Right cardiac atrium (tissue), 5 donors: Measurements from ENCODE around the gene PLTP. TPM values are rescaled to one million over a fixed set of nuclear protein-coding genes. Genes with fewer than 3 reads are reported as not detected.
A peak's percentile ranks its signal among the peaks of the same experiment; 100 is the strongest.

Experiments
- ATAC-seq, 2 donors: fragments of 200-7000 bp; cut with Tn5 transposase; one replicate each; pipeline versions ENCODE4 v1.8.0 to v1.9.1; 2020; ENCODE audit warnings: moderate library complexity in 2 of 2, mild to moderate bottlenecking in 1 of 2
- DNase-seq, 3 donors: peaks; one replicate each; pipeline ENCODE4 v3.0.0-alpha.2; 2020
- H3K27ac ChIP-seq: one replicate; pipeline ENCODE4 v1.5.1; 2013; ENCODE audit warnings: mild to moderate bottlenecking, low read length, control low read depth, moderate library complexity
- H3K27me3 ChIP-seq: one replicate; pipeline ENCODE4 v1.6.1; 2013; ENCODE audit not compliant: control insufficient read depth, insufficient read depth
- H3K4me1 ChIP-seq: one replicate; pipeline ENCODE4 v1.6.1; 2013; ENCODE audit warnings: low read length; ENCODE audit not compliant: control insufficient read depth, insufficient read depth
- H3K4me3 ChIP-seq: one replicate; pipeline ENCODE4 v1.5.1; 2013; ENCODE audit warnings: low read length, control low read depth
- H3K9me3 ChIP-seq: one replicate; pipeline ENCODE4 v1.6.1; 2013; ENCODE audit warnings: low read length; ENCODE audit not compliant: control insufficient read depth
- WGBS: extraction: QIAGEN DNeasy Blood & Tissue Kit; methylation state at CpG from one replicate; pipeline ENCODE4 v1.1.7; 2013; 5-methylcytosine and 5-hydroxymethylcytosine counted together
- intact Hi-C, 4 donors: fragments of 100-400 bp; cut with DNase I; formaldehyde crosslinking; loops; one replicate each; pipeline versions ENCODE4 v1.11.0 to v1.14.0; 2022 to 2023
- polyA plus RNA-seq: library from polyadenylated mRNA; stranded (reverse); fragments of 200-250 nt; gene quantifications from one replicate; pipeline ENCODE4 v1.2.3, GENCODE V29; 2013
- total RNA-seq, 4 donors: library from RNA; stranded (reverse); fragmentation: NEBNext Ultra II Directional; extraction: Animal tissue kit (Norgen Biotek cat#: 25700); gene quantifications; one replicate each; pipeline ENCODE4 v1.2.1, GENCODE V29; 2021
- donor health status: healthy with polysubstance abuse.
- donor health status: DM: no; HTN: yes; CAD: no.
- donor health status: DM: no; HTN: no; CAD: no.
- donor health status: DM: no; HTN: yes; CAD: no; lungs with severe emphysema.
- donor health status: DM: yes; HTN: yes; CAD: no.

Gene PLTP
- total and polyA plus RNA-seq, 5 donors: 34.3 to 117 (median 67.2) TPM

DNA sequence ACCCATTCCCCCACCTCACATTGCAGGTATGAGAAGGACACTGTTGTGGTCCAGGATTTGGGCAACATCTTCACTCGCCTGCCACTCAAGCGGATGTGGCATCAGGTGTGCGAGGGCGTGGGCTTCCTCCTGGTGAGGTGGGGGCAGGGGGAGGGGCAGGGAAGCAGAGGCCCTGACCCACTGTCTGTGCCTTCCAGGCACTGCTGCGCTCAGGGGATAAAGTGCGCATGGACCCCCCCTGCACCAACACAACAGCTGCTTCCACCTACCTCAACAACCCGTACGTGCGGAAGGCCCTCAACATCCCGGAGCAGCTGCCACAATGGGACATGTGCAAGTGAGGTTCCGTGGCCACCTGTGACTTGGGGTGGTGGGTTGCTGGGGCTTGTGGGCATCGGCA, 17.2 kb downstream of the PLTP start:
- ATAC-seq (no peak), DNase-seq (peak in 1 of 3 donors; percentile 54)
- Histone ChIP-seq H3K4me1 (no peaks in the 10 kb centered on the region), H3K27ac (no peak overlapping the region), H3K27me3 (no peaks in the 10 kb centered on the region), H3K4me3 (no peak overlapping the region), H3K9me3 (no peaks in the 10 kb centered on the region)
- intact Hi-C loops: loop anchor here in 2 of 4 donors (10.0 kb wide), 2 partner anchors 60 to 70 kb away; no protein-coding TSS in a partner anchor
- WGBS: 84% methylated on average over 12 of the region's 12 CpGs

DNA sequence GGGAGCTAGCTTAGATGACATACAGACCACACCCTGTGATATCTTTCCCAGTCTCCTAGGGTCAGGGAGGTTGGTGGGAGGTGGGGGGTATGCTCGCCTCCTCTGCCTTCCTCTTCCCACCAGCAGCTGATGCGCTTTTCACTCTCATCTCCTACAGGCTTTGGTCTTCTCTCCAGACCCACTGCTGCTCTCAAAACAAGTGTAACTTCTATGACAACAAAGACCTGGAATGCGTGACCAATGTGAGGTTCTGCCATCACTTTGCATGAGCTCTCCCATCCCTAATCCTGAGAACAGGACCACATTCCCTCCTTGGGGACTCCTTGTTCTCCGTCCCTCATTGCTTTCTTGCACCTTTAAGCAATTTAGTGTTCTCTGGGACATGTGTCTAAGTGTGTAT, 18.1 kb downstream of the PLTP start:
- Histone ChIP-seq H3K4me3 (no peak overlapping the region), H3K9me3 (no peaks in the 10 kb centered on the region), H3K27ac (no peak overlapping the region), H3K27me3 (no peaks in the 10 kb centered on the region), H3K4me1 (no peaks in the 10 kb centered on the region)
- intact Hi-C loops: loop anchor here in 2 of 4 donors (10.0 kb wide), 2 partner anchors 61 to 71 kb away; no protein-coding TSS in a partner anchor
- WGBS: 92% methylated on average over 4 of the region's 4 CpGs
- ATAC-seq (no peak), DNase-seq (no peak)

DNA sequence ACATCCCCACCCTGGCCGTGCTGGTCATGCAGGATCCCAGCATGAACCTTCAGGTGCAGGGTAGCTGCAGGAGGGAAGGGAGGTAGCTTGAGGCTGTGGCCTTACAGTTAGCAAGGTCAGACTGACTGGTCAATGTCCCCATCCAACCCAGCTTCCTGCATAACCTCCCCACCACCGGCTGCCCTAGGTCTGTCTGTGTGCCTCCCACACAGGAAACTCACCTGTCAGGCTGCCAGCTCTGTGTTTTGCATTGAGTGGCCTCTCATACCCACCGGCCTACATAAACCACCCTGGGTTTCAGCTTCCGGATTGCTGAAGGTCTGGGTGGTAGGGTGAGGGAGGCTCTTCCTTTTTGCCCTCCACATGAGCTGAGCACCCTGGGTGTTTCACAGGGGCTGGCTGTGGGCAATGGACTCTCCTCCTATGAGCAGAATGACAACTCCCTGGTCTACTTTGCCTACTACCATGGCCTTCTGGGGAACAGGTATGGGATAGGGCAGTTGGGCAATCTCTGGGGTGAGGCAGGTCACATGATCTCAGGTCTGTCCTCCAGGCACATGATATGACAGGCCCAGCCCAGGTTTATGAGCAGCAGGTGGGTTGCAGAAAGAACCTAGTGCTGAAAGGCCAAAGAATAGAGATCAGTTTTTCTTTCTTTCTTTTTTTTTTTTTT, 19.0 kb downstream of the PLTP start:
- no peak overlapping the region for H3K4me3 ChIP-seq
- intact Hi-C loops: loop anchor here in 2 of 4 donors (10.0 kb wide), 2 partner anchors 62 to 72 kb away; no protein-coding TSS in a partner anchor
- H3K9me3 ChIP-seq: no peaks in the 10 kb centered on the region
- DNase-seq (no peak), ATAC-seq (no peak)
- no peaks in the 10 kb centered on the region for H3K27me3 ChIP-seq
- no peaks in the 10 kb centered on the region for H3K4me1 ChIP-seq
- H3K27ac ChIP-seq: no peak overlapping the region
- 65% methylated on average over 4 of the region's 4 CpGs for WGBS

DNA sequence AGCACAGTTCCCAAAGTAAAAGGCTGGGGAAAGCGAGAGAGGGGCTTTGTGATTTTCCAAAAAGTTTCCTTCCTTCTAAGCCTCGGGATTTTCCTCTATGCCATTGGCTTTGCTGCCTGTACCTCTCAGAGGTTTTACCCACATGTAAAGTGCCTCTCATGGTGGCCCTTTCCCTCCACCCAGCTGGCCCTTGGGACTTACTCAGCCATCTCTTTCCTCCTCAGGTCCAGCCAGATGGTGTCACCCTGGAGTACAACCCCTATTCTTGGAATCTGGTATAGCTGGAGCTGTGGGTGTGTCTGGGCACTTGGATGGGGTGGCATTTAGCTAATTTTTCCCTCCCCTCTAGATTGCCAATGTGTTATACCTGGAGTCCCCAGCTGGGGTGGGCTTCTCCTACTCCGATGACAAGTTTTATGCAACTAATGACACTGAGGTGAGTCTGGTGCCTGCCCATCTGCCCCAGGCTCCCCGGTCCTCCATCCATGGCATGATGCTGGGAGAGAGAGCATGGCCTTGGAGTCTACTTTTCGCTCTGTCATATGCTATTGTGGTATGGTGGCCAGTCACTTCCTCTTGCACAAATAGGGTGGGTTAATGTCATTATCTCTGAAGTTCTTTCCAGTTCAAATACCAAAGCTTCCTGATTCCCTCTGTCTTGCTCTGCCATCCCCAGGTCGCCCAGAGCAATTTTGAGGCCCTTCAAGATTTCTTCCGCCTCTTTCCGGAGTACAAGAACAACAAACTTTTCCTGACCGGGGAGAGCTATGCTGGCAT, 19.7 kb downstream of the PLTP start:
- DNase-seq (no peak), ATAC-seq (no peak)
- peak overlapping the region; percentile 67 for H3K4me3 ChIP-seq
- no peaks in the 10 kb centered on the region for H3K9me3 ChIP-seq
- H3K27me3 ChIP-seq: no peaks in the 10 kb centered on the region
- WGBS: 79% methylated on average over 9 of the region's 9 CpGs
- intact Hi-C loops: loop anchor here in 2 of 4 donors (10.0 kb wide), 2 partner anchors 63 to 73 kb away; no protein-coding TSS in a partner anchor
- no peaks in the 10 kb centered on the region for H3K4me1 ChIP-seq
- H3K27ac ChIP-seq: no peak overlapping the region

DNA sequence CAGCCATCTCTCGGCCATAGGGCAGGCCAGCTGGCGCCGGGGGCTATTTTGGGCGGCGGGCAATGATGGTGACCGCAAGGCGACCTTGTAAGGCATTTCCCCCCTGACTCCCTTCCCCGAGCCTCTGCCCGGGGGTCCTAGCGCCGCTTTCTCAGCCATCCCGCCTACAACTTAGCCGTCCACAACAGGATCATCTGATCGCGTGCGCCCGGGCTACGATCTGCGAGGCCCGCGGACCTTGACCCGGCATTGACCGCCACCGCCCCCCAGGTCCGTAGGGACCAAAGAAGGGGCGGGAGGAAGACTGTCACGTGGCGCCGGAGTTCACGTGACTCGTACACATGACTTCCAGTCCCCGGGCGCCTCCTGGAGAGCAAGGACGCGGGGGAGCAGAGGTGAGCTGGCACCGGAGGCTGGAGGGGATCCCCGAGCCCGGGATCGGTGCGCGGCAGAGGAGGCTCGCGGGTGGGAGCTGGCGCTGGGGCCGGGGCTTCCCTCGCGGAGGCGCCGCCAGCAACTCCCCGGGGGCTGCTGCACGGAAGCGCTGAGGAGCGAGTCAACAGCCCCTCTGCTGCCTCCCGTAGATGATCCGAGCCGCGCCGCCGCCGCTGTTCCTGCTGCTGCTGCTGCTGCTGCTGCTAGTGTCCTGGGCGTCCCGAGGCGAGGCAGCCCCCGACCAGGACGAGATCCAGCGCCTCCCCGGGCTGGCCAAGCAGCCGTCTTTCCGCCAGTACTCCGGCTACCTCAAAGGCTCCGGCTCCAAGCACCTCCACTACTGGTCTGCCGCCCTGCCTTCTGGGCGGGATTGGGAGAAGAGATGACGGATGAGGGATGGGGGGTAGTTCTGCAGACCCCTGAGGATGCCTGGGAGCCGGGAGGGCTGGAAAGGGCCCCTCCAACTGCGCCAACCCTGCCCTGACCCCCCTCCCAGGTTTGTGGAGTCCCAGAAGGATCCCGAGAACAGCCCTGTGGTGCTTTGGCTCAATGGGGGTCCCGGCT, 20.7 kb downstream of the PLTP start, which contains the start of the genes CTSA and NEURL2:
Gene CTSA (plus strand): TSS at position 351 of the 999 bp plus-strand sequence. CDS start 234 bp downstream, at position 585.
Gene NEURL2 (minus strand): TSS at position 224 of the 999 bp plus-strand sequence. CDS start 217 bp downstream, at position 7.
- Histone ChIP-seq H3K9me3 (no peaks in the 10 kb centered on the region), H3K27ac (peak within 1 kb of the TSS; percentile 53), H3K4me3 (peak within 1 kb of the TSS; percentile 67), H3K27me3 (no peaks in the 10 kb centered on the region), H3K4me1 (no peaks in the 10 kb centered on the region)
- 1% methylated on average over 78 of the region's 78 CpGs for WGBS
- ATAC-seq (peak; percentile 91), DNase-seq (peak; percentile 96 to 99 (median 97))
- intact Hi-C loops: loop anchor here in 2 of 4 donors (2.0 to 10.0 kb wide), 3 partner anchors 44 to 74 kb away; partner anchors contain the start of gene PCIF1 (in 1 of the 2)

DNA sequence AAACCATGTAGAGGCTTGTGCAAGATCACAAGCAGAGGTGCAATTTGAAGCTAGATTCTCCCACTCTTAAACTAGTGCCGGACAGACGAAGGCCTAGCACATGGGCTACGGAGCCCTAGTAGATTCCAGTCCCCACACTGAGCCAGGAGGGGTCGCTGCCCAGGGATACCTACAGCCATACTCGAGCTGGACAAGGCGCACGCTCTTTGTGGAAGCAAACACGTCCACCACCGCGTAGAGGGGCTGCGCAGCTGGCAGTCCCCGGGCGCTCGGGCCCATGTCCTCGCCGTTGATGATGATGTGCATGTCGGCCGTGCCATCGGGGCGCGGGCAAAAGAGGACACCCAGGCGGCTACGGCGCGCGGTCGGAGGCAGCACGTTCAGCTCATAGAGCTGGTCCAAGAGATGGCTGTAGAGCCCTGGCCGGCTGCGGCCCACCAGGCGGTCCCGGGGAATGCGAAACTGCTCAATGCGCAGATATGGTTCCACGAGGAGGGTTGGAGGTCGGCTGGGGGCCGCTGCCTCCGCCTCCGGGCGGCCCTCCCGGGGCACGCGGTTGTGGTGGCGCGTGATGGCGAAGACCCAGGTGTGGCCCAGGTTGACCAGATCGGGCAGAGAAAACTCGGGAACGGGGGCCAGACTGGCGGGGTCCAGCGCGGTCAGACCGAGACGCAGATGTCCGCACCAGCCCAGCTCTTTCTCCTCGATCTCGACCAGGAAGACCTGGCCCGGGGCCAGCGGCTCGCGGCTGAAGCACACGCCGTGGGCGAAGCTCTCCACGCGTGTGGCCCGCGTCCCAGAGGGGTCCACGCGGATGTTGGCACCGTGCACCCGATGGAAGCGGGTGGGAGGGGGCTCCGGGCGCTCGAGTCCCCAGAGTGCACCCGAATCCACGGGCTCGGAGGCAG, 21.6 kb downstream of the PLTP start:
- H3K4me3 ChIP-seq: peak overlapping the region; percentile 67
- peak; percentile 86 to 95 (median 93) for DNase-seq

DNA sequence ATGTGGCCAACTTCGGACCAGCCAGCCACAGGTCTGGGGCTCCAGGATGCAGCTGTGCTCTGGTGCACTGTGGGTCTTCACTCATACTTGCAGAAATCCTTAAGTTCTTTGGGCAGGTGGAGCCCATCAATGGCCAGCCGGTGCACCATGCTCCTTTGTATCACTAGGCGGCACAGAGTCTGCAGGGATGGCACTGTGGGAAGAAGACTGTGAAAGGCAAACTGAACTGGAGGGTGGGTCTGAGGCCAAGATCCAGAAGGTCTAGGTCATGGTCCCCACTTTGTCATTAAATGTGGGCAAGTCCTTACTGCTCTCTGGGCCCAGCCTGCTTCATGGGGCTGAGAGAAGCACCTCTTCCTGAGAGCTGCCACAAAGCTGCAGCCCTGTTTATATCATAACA, 23.3 kb downstream of the PLTP start:
- no peaks in the 10 kb centered on the region for H3K9me3 ChIP-seq
- H3K4me1 ChIP-seq: no peaks in the 10 kb centered on the region
- no peak for ATAC-seq
- 84% methylated on average over 3 of the region's 3 CpGs for WGBS
- H3K27ac ChIP-seq: no peak overlapping the region
- intact Hi-C loops: no loop called here
- DNase-seq: no peak
- H3K4me3 ChIP-seq: no peak overlapping the region
- no peaks in the 10 kb centered on the region for H3K27me3 ChIP-seq

More for the DNA sequence above, 21.6 kb downstream of the PLTP start:
- intact Hi-C loops: loop anchor here in 2 of 4 donors (2.0 to 10.0 kb wide), 3 partner anchors 44 to 74 kb away; partner anchors contain the start of gene PCIF1 (in 1 of the 2)
- peak overlapping the region; percentile 53 for H3K27ac ChIP-seq
- H3K4me1 ChIP-seq: no peaks in the 10 kb centered on the region
- H3K9me3 ChIP-seq: no peaks in the 10 kb centered on the region
- under 1% methylated on average over 79 of the region's 79 CpGs for WGBS
- H3K27me3 ChIP-seq: no peaks in the 10 kb centered on the region
- peak; percentile 87 to 88 for ATAC-seq

DNA sequence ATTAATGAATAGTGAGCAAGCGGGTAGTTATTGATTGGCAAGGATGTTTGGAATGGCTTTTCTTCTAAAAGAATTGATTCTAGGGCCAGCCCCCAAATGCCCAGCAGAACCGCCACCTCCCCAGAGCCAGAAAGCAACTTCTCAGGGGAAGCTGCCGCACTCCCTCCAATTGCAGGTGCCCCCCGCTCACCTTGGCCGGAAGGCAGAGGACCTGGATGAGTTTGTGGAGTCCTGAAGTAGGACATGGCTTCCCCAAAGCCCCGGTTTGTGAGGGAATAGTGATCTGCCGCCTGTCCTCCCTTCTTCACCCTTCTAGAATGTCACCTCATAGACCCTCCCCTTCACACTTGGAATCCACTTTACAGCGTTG, 24.6 kb downstream of the PLTP start, which contains the start of gene SPATA25:
Gene SPATA25 (minus strand): TSS at position 277 of the 370 bp plus-strand sequence. CDS start 32 bp downstream, at position 245.
- no peaks in the 10 kb centered on the region for H3K27me3 ChIP-seq
- DNase-seq (no peak), ATAC-seq (no peak)
- H3K4me3 ChIP-seq: no peak within 1 kb of the TSS
- H3K4me1 ChIP-seq: no peaks in the 10 kb centered on the region
- H3K27ac ChIP-seq: no peak within 1 kb of the TSS
- H3K9me3 ChIP-seq: no peaks in the 10 kb centered on the region
- WGBS: 87% methylated on average over 8 of the region's 8 CpGs
- intact Hi-C loops: no loop called here

DNA sequence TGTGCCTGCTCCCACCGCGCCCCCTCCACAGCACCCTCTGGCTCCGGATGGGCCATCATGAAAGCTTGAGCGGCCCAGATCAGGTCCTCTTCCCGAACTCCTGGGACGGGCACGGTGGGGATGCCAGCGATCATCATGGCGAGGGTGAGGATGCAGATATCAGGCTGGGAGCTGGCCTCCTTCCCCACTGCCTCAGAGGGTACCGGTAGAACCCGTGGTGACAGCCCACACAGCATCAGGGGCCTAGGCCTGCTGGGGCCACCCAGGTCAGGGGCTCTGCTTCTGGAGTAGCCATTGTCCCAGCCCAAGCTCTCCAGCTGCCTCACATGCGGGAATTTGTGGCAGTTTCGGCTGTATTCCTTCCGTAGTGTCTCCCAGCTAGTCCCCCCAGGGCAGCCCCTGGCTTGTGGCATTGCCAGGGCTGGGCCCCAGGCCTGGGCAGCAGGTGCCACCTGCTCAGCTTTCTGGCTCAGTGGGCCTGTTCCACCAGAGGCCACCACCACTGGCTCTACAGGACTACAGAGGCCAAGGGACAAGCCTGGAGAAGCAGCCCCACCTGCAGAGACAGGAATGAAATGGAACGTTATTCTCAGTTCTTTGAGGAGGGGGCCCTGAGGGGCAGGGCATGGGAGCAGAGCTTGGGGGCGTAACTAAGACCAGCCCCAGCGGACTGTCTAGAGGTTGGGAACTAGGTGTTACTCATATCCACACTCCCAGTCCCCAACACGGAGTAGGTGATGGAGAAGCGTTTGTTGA, 25.2 kb downstream of the PLTP start:
- no peaks in the 10 kb centered on the region for H3K4me1 ChIP-seq
- no peak overlapping the region for H3K27ac ChIP-seq
- DNase-seq (peak in 1 of 3 donors; percentile 48), ATAC-seq (no peak)
- intact Hi-C loops: no loop called here
- 89% methylated on average over 19 of the region's 19 CpGs for WGBS
- H3K27me3 ChIP-seq: no peaks in the 10 kb centered on the region
- H3K9me3 ChIP-seq: no peaks in the 10 kb centered on the region
- H3K4me3 ChIP-seq: no peak overlapping the region
